Stimulated activated CD8-positive, alpha-beta memory T cell treated with anti-CD3 and anti-CD28 coated beads, Interleukin-12 subunit alpha, Interleukin-12 subunit beta, amount 100 ng/mL, for 4 hours (primary cell): Measurements from ENCODE around the gene HSBP1.

Experiments
- DNase-seq: peaks from one replicate; pipeline ENCODE4 v3.0.0-alpha.2; 2020; ENCODE audit warnings: low read depth

The HSBP1 gene

DNA sequence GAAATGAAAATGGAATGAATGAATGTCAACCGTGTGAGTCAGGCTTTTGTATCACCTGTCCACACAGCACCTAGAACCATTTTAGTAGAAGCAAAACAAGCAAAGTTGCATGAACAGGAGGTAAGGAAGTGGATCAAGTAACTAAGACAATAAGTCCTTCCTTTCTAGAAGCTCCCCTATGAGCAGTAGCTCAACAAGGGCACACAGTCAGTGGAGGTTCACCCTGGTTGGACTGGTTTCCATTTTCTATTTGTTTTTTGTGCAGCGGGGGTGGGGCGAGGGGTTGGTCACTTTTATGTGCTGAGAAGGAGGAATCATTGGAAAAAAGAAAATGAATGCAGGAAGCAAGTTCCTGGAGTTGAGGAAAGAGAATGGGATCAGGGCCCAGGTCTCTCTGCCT, 4.0 kb upstream of the HSBP1 start:
- DNase-seq: no peak

DNA sequence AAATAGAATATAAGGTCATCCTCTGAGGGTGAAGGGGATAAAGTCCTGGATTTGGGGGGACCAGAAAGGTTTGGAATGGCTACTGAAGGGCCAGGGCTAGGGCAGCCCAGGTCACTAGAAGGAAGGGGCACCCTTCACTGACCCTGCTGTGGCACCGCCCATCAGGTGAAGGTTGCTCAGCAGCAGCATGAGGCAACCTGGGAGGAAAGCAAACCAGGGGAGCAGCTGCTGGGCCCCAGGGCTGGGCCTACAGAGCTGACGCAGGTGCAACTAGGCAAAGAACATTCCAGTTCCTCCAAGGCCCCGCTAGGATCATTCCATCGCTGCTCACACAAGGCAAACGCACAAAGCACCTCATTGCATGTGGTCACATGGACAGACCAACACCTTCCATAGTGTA, 3.4 kb upstream of the HSBP1 start:
- no peak for DNase-seq

DNA sequence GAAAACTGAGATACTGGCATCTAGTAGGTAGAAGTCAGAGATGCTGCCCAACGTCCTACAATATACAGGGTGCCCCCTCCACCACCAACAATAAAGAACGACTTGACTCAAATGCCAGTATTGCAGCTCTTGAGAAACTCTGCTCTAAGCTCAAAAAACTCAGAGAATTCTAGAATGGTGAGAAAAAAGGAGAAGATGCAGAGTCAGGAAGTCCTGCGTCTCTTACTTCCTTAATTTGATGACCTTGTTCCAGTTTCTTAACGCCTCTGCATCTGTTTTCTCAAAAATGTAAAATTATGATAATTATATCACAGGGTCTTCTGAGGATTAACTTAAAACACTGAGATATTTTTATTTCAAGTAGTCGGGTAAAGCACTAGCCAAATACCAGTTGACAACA, 1.7 kb upstream of the HSBP1 start:
- DNase-seq: no peak

DNA sequence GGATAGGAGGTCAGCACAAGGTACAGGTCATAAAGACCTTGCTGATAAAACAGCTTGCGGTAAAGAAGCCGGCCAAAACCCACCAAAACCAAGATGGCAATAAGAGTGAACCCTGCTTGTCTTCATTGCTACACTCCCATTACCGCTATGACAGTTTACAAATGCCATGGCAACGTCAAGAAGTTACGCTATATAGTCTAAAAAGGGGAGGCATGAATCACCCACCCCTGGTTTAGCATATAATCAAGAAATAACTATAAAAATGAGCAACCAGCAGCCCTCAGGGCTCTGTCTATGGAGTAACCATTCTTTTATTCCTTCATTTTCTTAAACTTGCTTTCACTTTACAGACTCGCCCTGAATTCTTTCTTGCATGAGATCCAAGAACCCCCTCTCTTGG, 1.0 kb upstream of the HSBP1 start:
- no peak for DNase-seq

DNA sequence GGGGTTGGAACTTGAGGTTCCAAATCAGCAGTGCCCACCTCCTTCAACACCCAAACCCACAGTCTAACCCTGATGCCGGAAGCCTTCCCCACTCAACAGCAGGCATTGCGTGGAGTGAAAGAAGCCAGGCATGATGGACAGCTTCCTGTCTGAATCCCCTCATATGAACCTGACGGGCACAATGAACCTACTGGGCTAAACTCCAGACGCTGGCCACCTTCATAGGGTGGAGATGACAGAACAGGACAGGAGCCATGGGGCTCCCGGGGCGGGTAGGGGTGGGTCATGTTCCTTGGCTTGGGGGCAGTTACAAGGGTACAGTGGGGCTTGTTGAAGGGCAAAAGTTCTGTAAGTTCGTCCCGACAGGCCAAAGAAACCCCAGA, 460 bp upstream of the HSBP1 start:
- DNase-seq: peak; percentile 2

DNA sequence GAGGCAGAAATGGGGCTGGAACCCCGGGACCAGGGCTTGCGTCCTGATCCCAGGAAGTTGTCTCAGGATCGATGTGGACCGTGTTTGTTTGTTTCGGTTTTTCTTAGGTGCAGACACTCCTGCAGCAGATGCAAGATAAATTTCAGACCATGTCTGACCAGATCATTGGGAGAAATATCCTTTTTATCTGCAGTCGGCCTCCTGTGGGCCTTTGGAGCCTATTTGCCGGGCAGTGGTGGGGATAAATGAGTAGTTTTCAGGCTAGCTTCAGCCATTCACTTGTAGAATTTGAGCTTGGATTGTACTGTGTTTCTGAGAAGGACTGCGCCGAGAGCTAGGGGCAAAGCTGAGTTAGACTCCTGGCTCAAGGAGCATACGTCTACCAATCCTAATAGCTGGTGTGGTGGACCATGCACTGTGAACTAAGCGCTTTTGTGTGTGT, 816 bp downstream of the HSBP1 start:
- DNase-seq: no peak

DNA sequence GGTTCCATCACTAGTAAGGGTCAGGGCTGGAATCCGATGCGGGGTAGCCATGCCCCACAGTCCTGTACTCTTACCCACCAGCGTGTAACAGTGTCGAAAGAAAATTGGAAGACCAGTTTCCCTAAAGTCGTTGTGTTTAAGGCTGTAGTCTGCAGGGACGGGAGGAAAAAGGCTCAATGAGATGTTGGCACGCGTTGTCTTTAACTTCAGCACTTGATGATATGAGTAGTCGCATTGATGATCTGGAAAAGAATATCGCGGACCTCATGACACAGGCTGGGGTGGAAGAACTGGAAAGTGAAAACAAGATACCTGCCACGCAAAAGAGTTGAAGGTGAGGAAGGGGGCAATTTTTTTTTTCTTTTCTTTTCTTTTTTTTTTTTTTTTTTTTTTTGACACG, 1.3 kb downstream of the HSBP1 start:
- no peak for DNase-seq

DNA sequence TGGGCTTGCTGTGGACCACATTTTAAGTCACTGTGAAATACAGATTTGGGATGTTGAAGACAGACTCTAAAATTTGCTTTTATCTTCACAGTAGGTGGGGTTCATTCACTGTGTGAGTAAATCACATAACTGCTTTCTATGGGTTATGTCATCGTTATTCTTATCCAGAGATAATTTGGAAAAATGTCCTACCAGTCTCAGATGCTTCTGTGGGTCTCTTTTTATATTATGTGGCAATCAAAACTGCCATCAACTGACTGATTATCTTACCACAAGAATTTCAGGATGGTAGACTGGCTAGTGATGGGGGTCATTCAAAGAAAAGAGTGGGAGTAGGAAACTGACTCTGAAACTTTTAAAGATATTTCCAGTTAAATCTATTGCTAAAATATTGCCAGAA, 3.1 kb downstream of the HSBP1 start:
- DNase-seq: no peak

DNA sequence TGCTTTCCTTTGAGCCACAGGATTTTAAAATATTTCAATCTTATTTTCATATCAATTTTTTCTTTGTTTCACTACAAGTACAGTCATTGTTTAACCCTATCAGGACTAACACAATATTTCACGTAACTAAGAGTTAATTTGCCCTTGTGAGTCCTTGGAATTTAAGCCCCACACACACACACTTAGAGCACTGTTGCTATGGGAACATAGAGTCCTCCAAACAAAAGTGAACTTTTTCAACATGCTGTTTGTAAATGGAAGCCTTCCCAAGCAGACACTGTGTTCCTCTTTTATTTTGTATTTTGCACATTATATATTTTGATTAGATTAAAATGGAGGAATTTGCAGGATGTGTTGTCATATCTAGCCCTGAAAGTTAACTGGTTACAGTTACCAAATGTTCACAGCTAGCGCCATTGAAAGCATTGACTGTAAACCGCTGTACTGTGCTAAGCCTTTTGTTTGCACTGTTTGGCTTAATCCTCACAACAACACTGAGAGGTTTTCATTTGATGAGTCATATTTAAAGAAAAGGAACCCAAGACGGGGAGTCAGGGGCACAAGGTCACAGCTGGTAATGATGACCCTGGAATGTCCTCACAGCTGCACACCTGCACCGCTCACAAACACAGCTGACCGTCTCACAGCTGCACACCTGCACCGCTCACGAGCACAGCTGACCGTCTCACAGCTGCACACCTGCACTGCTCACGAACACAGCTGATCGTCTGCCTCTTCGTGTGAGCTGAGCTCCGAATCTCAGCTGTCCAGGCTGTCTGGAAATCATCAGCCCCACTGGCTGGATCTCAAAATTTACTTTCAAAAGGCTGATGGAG, 6.3 kb downstream of the HSBP1 start:
- no peak for DNase-seq

DNA sequence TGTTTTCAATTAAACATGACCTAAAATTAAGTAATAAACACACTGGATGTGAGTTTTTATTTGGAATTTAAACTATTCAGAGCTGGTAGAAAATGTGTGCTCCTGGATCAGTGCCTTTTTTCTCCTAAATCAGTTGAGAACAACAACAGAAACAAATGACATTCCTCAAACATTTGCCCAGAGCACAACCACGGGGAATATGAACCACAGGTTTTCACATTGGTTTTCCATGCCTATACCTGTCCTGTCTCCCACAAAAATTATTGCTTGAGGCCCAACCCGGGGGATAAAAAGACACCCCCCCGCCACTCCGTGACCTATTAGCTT, 6.8 kb downstream of the HSBP1 start:
- DNase-seq: no peak

DNA sequence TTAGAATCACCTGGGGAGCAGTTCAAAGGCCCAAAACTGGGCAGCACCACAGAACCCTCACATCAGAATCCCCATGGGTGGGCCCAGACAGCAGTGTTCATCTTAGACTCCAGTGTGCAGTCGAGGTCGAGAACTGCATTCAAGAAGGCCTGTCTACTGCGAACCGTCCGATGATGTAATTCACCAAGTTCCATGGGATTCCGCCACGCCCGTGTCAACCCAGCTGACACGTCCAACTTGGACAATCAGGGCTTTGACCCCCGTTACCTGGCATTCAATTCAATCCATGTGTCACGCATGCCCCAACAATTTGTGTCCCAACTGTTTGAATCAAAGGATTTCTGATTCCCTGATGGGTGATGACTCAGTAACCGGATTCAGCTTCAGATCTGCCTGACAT, 9.2 kb downstream of the HSBP1 start:
- no peak for DNase-seq

DNA sequence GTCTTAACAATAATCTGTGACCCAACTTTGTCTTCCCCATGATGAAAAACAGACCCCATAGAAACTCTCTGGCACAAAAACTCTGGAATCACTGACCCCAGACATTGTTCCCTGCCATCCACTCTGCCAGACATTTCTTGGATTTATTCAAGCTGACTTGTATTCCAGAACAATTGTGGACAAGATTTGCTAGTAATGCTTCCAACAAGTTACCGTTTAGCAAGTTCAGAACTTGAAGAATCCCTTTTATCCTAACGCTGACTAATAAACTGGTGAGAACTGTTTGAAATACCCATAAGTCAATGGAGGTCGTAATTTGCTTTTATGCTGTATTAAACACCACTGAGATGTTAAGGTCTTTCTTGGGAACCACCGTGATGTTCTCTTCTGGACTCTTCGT, 10.5 kb downstream of the HSBP1 start:
- no peak for DNase-seq

DNA sequence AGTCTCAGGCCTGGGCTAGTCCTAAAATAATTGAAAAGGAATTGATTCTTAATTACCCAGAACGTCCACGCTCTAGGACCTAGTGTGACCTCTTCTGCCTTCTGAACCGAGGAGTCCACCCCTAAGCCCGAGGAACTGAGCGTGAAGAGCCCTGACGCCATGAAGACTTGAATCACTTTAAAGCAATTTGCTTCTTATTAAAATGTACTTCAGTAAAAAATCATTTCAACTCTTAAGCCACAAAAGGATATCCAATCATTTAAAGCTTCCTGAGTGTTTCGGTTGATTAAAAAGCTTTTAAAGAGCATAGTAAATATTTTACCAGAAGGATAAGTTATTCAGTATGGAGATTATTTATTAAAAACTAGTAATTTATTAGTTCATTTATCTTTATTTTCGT, 11.6 kb downstream of the HSBP1 start:
- DNase-seq: no peak

DNA sequence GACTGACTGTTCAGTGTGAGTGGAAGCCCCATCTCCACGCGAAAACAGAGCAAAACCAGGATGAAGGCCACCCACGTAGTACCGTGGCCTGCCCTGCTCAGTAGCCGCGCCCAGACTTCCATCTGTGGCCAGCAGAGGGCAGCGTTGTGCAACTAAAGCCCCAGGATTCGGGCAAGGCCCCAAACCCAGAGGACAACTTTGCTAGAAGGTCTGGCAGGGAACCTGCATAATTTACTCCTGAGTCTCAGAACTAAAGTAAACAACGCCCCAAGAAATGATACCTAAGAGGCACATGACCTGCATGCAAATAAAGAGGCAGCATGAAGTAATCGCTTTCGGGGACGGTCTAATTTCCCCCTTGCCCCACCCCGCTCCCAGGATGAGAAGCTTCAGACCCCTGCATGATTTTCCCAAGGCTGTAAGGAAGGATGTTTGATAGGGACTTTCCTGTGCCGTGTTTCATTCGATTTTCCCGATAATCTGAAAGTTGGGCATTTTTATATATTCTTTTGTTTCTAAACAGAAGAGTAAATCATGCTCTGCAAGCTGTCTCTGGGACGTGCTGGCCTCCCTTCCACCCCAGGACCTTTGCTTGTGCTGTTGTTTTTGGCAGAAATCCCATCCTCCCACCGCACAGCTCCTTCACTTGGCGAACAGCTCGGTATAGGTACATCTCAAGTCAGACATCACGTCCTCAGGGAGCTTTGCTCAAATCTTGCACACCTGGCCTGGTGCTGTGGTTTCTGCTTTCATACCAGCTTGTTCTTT, 18.6 kb downstream of the HSBP1 start:
- peak; percentile 55 for DNase-seq

DNA sequence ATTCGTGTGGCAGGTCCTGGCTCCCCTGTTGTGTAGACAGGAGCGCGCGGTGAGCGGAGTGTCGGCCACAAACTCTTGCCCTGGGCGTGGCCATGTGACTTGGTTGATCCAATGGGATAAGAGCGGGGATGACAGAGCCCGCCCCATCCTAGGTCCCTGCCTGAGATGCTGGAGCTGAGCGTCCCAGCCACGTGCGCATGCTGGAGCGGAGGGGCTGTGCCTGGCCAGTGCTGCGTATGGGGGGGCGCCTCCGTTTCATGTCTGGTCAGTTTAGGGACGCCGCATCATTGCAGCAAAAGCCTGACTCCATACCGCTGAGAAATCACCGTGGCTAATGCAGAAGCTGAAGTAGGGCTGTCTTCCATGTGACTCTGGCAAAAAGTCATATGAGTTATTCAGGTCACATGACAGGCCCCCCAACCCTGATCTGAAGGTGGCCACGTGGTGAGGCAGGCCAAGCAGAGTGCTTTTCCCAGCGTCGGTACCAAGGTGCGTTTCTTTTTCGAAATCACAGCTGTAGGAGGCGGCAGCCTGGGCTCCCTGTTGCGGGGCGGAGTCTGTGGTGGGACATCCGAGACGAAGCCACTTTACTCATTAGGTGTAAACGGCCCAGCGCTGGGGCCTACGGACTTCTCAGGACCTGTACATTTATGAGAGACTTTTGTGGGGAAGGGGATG, 22.5 kb downstream of the HSBP1 start:
- DNase-seq: no peak

DNA sequence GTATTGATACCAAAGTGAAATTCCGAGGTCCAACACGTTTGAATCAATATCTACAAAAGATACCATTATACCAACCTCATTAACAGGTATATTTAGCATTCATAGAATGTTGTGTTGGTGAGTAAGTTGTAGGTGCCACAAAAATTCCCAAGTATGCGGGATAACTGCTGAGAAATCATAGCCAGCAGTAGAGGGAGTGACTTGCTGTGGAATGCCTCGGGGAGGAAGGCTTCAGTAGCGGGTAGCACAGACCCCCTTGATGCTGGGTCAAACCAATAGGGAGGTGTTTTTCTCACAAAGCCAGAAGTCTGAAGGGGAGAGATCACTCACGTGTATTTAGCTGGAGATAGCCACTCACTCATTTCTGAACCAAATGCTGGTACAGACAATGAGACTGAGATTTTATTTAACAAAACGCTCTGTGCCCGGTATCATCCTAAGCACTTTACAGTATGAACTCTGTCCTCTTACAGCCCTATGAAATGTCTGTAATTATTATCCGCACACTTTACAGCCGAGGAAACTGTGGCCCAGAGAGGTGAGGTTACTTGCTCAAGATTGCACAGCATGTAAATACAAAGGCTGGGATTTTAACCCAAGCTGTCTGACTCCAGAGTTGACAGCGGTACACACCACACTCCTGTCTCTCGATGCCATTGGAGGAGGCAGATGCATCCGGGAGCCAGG, 23.1 kb downstream of the HSBP1 start:
- DNase-seq: no peak

DNA sequence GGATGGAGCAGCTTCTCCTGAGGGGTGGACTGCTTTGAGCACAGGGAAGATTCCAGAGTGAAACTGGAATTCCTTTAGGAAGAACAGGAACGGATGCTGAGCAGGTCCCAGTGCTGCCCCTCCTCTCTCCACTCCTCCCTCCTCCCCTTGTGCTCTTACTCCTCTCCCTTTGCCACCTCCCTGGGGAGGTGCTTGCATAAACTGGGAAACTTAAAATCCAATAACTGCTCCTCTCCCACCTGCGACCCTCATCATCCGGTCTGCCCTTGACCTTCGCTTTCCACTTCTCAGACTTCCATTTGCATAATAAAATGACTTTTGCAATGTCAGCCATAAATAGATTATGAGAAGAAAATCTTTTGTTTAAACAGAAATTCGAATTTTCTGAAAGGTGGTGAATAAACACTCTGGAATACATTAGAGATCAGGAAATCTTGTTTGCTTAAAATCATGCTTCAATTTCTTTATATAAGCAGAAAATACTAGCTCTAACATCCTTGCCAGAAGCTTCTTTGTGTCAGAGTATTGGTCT, 23.7 kb downstream of the HSBP1 start:
- DNase-seq: no peak

DNA sequence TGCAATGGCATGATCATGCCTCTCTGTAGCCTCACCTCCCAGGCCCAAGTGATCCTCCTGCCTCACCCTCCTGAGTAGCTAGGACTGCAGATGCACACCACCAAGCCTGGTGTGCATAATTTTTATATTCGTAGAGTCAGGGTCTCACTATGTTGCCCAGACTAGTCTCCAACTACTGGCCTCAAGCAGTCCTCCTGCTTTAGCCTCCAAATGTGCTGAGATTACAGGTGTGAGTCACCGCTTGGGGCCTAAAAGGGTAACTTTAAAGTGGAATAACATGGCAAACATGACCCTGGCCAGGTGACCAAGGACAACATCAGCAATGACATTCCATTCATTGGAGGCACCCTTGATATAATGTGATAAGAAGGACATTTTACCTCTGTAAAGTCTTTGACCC, 26.1 kb downstream of the HSBP1 start:
- DNase-seq: no peak

DNA sequence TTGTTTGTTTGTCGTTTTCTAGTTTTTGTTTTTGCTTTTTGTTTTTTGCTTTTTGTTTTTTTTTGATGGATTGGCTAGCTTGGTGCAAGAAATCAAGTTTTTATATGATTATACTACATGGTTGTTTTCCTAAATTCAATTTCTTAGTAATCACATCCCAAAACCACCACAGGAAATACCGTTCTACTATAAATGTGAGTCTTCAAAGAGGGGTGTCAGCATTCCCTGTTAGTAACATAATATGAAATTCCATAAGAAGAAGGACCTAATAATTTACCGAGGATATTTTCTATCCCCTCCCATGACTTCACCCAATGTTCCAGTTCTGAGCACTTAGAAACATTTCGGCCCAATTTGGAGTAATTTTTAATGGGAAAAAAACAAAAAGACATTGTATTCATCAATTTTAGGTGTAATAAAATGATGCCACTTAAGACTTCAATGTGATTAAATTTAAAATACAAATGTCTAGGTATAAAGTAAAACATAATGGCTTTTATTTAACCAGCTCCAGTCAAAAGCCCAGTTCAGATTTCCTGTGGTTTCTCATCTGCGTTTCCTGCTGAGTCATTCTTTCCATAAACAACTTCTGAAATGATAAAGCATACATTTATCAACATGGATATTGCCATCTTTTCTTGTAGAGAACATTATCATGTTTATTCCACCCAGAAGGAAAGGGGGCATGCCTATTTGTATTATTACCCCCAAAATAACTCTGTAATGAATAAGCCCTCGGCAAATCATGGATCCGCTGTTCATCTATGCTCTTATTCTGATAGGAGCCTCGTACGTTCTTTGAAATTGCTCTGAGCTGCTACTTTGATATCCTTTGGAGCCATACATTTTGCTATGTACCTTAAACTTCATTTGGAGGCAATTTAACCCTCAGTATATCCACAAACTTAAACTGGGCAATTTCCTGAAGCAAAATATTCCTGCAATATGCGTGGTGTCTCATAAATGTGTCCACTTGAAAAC, 28.1 kb downstream of the HSBP1 start:
- DNase-seq: no peak

DNA sequence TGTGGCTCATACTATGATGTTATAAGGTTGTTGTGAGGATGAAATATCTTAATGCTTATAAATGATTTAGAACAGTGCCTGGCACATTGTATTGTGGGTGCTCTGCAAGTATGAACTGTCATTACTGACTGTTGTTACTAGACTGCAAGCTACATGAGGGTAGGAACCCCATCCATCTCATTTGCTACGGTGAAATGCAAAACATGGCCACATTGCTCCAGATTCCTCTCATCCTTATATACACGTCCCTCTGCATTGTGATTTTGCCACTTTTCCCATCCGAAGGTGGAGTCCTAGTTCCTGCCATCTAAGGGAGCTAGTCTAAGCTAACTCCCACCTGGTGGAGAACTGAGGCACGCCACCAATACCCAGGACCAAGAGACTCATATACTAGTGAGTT, 29.8 kb downstream of the HSBP1 start:
- DNase-seq: no peak

DNA sequence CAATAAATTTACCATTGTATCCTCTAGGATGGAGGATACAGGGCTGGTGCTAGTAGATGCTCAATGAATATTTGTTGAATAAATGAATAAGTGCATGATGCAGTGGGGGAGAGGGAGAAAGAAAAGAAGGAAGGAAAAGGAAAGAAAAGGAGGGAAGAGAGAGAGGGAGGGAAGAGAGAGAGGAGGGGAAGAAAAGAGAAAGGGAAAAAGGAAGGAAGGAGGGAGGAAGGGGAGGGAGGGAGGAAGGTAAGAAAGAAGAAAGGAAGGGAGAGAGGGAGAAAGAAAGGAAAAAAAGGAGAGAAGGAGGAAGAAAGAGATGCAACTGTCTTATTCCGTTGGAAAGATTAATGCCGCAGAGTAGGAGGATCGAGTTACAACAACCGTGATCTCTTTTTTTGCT, 30.4 kb downstream of the HSBP1 start:
- no peak for DNase-seq
